ENCODE measurements around the gene MARCHF10. TPM values are rescaled to one million over a fixed set of nuclear protein-coding genes. Genes with fewer than 3 reads are reported as not detected.

MARCHF10 gene
- total RNA-seq, 4 donors from 2014 or later, result 0.33 to 0.52 (median 0.42) TPM; not detected in 1

- peak overlapping the region in 1 of 4 donors; percentile 82 for H3K27ac ChIP-seq (replicated peaks in 1 of 4)
- no peak for DNase-seq (ENCODE audit: extremely low spot score)
- intact Hi-C loops (cut with DNase I), result loop anchor here (10.0 kb wide), 1 partner anchor 368 kb away; no protein-coding TSS in a partner anchor
- H3K4me3 ChIP-seq, result no peak overlapping the region
- TF ChIP-seq POLR2A (IDR thresholded peaks at IDR 0.05; ENCODE audit: low read depth) (no peak), POLR2AphosphoS5 (IDR thresholded peaks at IDR 0.05) (no peak), EP300 (IDR thresholded peaks at IDR 0.05) (no peak), CTCF (IDR thresholded peaks at IDR 0.05) (no peak)
- H3K36me3 ChIP-seq, result no peaks in the 10 kb centered on the region
- 91% methylated on average over 19 of the region's 20 CpGs for WGBS
- peaks cover 0 to 8% (median 6%) of the 10 kb centered on the region in 4 donors for H3K9me3 ChIP-seq
- H3K4me1 ChIP-seq, result peaks cover 20 to 29% (median 26%) of the 10 kb centered on the region in 4 donors
- no peaks in the 10 kb centered on the region for H3K27me3 ChIP-seq
Observed at GRCh38 chr17:62706598-62707424, 101.3 kb downstream of the MARCHF10 start.

GRCh38 chr17:62705778-62706597 is 102.1 kb downstream of the MARCHF10 start:
- intact Hi-C loops (cut with DNase I), result loop anchor here (2.0 to 10.0 kb wide), 2 partner anchors 263 to 369 kb away; no protein-coding TSS in a partner anchor
- TF ChIP-seq POLR2A (IDR thresholded peaks at IDR 0.05; ENCODE audit: low read depth), result no peak
- no peak for TF ChIP-seq CTCF (IDR thresholded peaks at IDR 0.05)
- no peak for TF ChIP-seq EP300 (IDR thresholded peaks at IDR 0.05)
- no peak for TF ChIP-seq POLR2AphosphoS5 (IDR thresholded peaks at IDR 0.05)

GRCh38 chr17:62705156-62705777 is 102.8 kb downstream of the MARCHF10 start:
- TF ChIP-seq CTCF (IDR thresholded peaks at IDR 0.05), result no peak
- TF ChIP-seq EP300 (IDR thresholded peaks at IDR 0.05), result no peak
- no peak for TF ChIP-seq POLR2AphosphoS5 (IDR thresholded peaks at IDR 0.05)
- TF ChIP-seq POLR2A (IDR thresholded peaks at IDR 0.05; ENCODE audit: low read depth), result no peak
- Histone ChIP-seq H3K27ac (replicated peaks in 1 of 4) (peak overlapping the region; percentile 61 to 82 (median 74)), H3K4me1 (peaks cover 20 to 29% (median 26%) of the 10 kb centered on the region in 4 donors), H3K36me3 (no peaks in the 10 kb centered on the region), H3K4me3 (peak overlapping the region; percentile 65 to 90 (median 72)), H3K27me3 (peaks cover 0 to 5% (median 0%) of the 10 kb centered on the region in 4 donors), H3K9me3 (peaks cover 0 to 8% (median 6%) of the 10 kb centered on the region in 4 donors)
- intact Hi-C loops (cut with DNase I), result loop anchor here (2.0 to 10.0 kb wide), 2 partner anchors 264 to 370 kb away; no protein-coding TSS in a partner anchor
- 68% methylated on average over 10 of the region's 11 CpGs for WGBS
- no peak for DNase-seq (ENCODE audit: extremely low spot score)

More at GRCh38 chr17:62705778-62706597, 102.1 kb downstream of the MARCHF10 start:
- Histone ChIP-seq H3K27me3 (peaks cover 0 to 5% (median 0%) of the 10 kb centered on the region in 4 donors), H3K27ac (replicated peaks in 1 of 4) (peak overlapping the region in 2 of 4 donors; percentile 75 to 82), H3K36me3 (no peaks in the 10 kb centered on the region), H3K4me1 (peaks cover 20 to 29% (median 26%) of the 10 kb centered on the region in 4 donors), H3K4me3 (peak overlapping the region; percentile 65 to 90 (median 72)), H3K9me3 (peaks cover 0 to 8% (median 6%) of the 10 kb centered on the region in 4 donors)
- DNase-seq (ENCODE audit: extremely low spot score), result no peak
- 67% methylated on average over 10 of the region's 14 CpGs for WGBS

- Histone ChIP-seq H3K36me3 (no peaks in the 10 kb centered on the region), H3K4me3 (peak overlapping the region; percentile 65 to 90 (median 72)), H3K27me3 (peaks cover 0 to 5% (median 0%) of the 10 kb centered on the region in 4 donors), H3K27ac (replicated peaks in 1 of 4) (peak overlapping the region; percentile 61 to 82 (median 74)), H3K4me1 (peaks cover 20 to 29% (median 26%) of the 10 kb centered on the region in 4 donors), H3K9me3 (peaks cover 0 to 8% (median 6%) of the 10 kb centered on the region in 4 donors)
- WGBS, result 18% methylated on average over 14 of the region's 31 CpGs
- intact Hi-C loops (cut with DNase I), result loop anchor here (2.0 to 10.0 kb wide), 2 partner anchors 264 to 370 kb away; no protein-coding TSS in a partner anchor
- TF ChIP-seq POLR2AphosphoS5 (IDR thresholded peaks at IDR 0.05) (no peak), POLR2A (IDR thresholded peaks at IDR 0.05; ENCODE audit: low read depth) (no peak), EP300 (IDR thresholded peaks at IDR 0.05) (no peak), CTCF (IDR thresholded peaks at IDR 0.05) (no peak)
- DNase-seq (ENCODE audit: extremely low spot score), result no peak
Observed at GRCh38 chr17:62704381-62704971, 103.6 kb downstream of the MARCHF10 start.
